ENCODE results near the gene MOB3B. TPM values are rescaled to one million over a fixed set of nuclear protein-coding genes. Genes with fewer than 3 reads are reported as not detected.

MOB3B gene
- total RNA-seq, 1 experiment from 2014 or later = 2.6 TPM

DNA sequence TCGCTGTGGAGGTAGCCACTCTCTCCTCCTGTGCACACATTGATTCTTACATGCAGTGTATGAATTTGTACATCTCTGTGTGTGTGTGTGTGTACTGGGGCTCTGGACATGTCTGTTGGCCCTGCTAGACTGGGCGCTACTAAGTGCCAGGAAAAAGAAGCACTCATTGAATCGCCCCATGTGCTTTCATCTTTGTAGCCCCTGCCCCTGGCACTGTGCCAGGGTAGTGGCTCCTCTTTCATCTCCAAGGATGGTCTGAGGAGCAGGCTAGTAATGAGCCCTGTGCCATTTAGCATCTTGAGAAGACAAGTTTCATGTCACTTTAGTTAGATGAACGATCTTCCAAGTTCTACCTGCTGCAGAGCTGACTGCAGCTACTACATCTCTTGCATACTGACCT lies 198.2 kb downstream of the MOB3B start:
- H4K20me1 ChIP-seq (ENCODE audit: low read length) = no peaks in the 10 kb centered on the region
- no peaks in the 10 kb centered on the region for H3K36me3 ChIP-seq (ENCODE audit: low read depth, low read length)
- H3K4me1 ChIP-seq (ENCODE audit: insufficient read depth, low read length) = 0 out of 2 replicates have a peak, but pooled peaks cover 4% of the 10 kb centered on the region
- no peak overlapping the region for H3K9ac ChIP-seq (ENCODE audit: low read length)
- H2AFZ ChIP-seq (ENCODE audit: low read length) = no peak overlapping the region
- no peak overlapping the region for H3K4me3 ChIP-seq (ENCODE audit: low read length)
- no peaks in the 10 kb centered on the region for H3K9me3 ChIP-seq (ENCODE audit: low read length)
- TF ChIP-seq EZH2 (IDR thresholded peaks at IDR 0.05; ENCODE audit: low read length, unreplicated experiment) (no peak), EZH2phosphoT487 (IDR thresholded peaks at IDR 0.05; ENCODE audit: borderline replicate concordance, low read length) (no peak)
- TF ChIP-seq, protein P1, sequence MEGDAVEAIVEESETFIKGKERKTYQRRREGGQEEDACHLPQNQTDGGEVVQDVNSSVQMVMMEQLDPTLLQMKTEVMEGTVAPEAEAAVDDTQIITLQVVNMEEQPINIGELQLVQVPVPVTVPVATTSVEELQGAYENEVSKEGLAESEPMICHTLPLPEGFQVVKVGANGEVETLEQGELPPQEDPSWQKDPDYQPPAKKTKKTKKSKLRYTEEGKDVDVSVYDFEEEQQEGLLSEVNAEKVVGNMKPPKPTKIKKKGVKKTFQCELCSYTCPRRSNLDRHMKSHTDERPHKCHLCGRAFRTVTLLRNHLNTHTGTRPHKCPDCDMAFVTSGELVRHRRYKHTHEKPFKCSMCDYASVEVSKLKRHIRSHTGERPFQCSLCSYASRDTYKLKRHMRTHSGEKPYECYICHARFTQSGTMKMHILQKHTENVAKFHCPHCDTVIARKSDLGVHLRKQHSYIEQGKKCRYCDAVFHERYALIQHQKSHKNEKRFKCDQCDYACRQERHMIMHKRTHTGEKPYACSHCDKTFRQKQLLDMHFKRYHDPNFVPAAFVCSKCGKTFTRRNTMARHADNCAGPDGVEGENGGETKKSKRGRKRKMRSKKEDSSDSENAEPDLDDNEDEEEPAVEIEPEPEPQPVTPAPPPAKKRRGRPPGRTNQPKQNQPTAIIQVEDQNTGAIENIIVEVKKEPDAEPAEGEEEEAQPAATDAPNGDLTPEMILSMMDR (conservative IDR thresholded peaks at IDR 0.05; ENCODE audit: low read depth, low read length) = no peak
- no peaks in the 10 kb centered on the region for H3K9me2 ChIP-seq (replicated peaks; ENCODE audit: low read length)
- POLR2A ChIA-PET (ENCODE audit: unreplicated experiment) = no interaction called here
- no peak overlapping the region for H3K4me2 ChIP-seq (ENCODE audit: low read length)
- CTCF ChIA-PET = no interaction called here
- no peak overlapping the region for H3K27ac ChIP-seq (ENCODE audit: low read length)
- no peaks in the 10 kb centered on the region for H3K27me3 ChIP-seq (ENCODE audit: low read length)
- H3K79me2 ChIP-seq (ENCODE audit: low read length) = no peaks in the 10 kb centered on the region
- intact Hi-C loops (cut with micrococcal nuclease) = loop anchor here (5.0 kb wide), 1 partner anchor 96 kb away; no protein-coding TSS in a partner anchor
- no TSS peak for BruUV-seq (replicated peaks)
- ATAC-seq = no peak
- DNase-seq = no peak
- no peaks in the 10 kb centered on the region for H3F3A ChIP-seq (ENCODE audit: low read length, unreplicated experiment)

DNA sequence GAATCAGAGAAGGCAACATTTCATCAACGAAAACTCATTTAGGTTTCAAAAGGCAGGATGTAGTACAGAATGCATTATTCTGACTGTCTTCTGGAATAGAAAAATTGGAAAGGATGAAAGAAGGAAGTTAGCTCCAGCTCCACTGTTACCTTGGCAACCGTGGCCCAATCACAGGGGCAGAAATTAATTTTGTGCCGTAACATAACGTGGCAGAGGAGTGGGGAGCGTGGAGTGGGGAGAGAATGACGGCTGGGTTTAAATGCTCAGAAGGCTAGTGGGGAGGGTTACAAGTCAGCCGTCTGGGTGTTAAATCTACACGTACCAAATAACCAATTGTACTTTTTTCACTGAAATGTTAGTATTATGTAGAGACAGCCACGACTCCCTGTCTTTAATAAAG lies 200.3 kb downstream of the MOB3B start:
- Histone ChIP-seq H3K27ac (ENCODE audit: low read length) (no peak overlapping the region), H3K4me2 (ENCODE audit: low read length) (no peak overlapping the region), H3K9ac (ENCODE audit: low read length) (no peak overlapping the region), H3K9me2 (replicated peaks; ENCODE audit: low read length) (no peaks in the 10 kb centered on the region), H3K4me3 (ENCODE audit: low read length) (no peak overlapping the region), H3K9me3 (ENCODE audit: low read length) (no peaks in the 10 kb centered on the region), H3K79me2 (ENCODE audit: low read length) (no peaks in the 10 kb centered on the region), H3K4me1 (ENCODE audit: insufficient read depth, low read length) (0 out of 2 replicates have a peak, but pooled peaks cover 4% of the 10 kb centered on the region), H3K27me3 (ENCODE audit: low read length) (no peaks in the 10 kb centered on the region), H4K20me1 (ENCODE audit: low read length) (no peaks in the 10 kb centered on the region), H3F3A (ENCODE audit: low read length, unreplicated experiment) (no peaks in the 10 kb centered on the region), H3K36me3 (ENCODE audit: low read depth, low read length) (no peaks in the 10 kb centered on the region), H2AFZ (ENCODE audit: low read length) (no peak overlapping the region)
- ChIA-PET POLR2A (ENCODE audit: unreplicated experiment) (no interaction called here), CTCF (no interaction called here)
- no TSS peak for BruUV-seq (replicated peaks)
- TF ChIP-seq EZH2 (IDR thresholded peaks at IDR 0.05; ENCODE audit: low read length, unreplicated experiment) = no peak
- TF ChIP-seq, protein P1 (conservative IDR thresholded peaks at IDR 0.05; ENCODE audit: low read depth, low read length) = no peak
- TF ChIP-seq EZH2phosphoT487 (IDR thresholded peaks at IDR 0.05; ENCODE audit: borderline replicate concordance, low read length) = no peak
- ATAC-seq (no peak), DNase-seq (no peak)
- intact Hi-C loops (cut with micrococcal nuclease) = no loop called here

DNA sequence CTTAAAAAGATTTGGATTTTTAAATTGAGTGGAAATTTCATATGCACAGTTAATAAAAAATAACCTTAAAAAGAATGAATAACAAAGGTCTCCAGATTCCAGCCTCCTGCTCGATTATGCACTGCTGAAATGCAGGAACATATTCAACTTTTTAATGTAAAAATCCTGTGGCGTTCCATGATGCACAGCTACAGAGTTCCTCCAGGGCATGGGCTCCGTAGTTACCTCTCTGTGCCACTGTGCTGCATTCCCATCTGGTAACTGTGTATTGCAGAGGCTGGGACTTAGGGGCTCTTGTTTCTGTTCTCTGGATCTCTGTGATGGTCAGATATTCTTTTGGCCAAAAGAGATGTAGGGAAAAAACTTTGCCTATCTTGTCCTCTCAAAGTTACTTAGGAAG lies 201.1 kb downstream of the MOB3B start:
- ATAC-seq = no peak
- H3K4me1 ChIP-seq (ENCODE audit: insufficient read depth, low read length) = 0 out of 2 replicates have a peak, but pooled peaks cover 3% of the 10 kb centered on the region
- H3K36me3 ChIP-seq (ENCODE audit: low read depth, low read length) = no peaks in the 10 kb centered on the region
- H3K9me2 ChIP-seq (replicated peaks; ENCODE audit: low read length) = no peaks in the 10 kb centered on the region
- POLR2A ChIA-PET (ENCODE audit: unreplicated experiment) = no interaction called here
- no peaks in the 10 kb centered on the region for H3K27me3 ChIP-seq (ENCODE audit: low read length)
- no peak overlapping the region for H3K27ac ChIP-seq (ENCODE audit: low read length)
- no peaks in the 10 kb centered on the region for H3K79me2 ChIP-seq (ENCODE audit: low read length)
- TF ChIP-seq, protein P1 (conservative IDR thresholded peaks at IDR 0.05; ENCODE audit: low read depth, low read length) = no peak
- TF ChIP-seq EZH2phosphoT487 (IDR thresholded peaks at IDR 0.05; ENCODE audit: borderline replicate concordance, low read length) = no peak
- TF ChIP-seq EZH2 (IDR thresholded peaks at IDR 0.05; ENCODE audit: low read length, unreplicated experiment) = no peak
- no peak overlapping the region for H3K4me2 ChIP-seq (ENCODE audit: low read length)
- H4K20me1 ChIP-seq (ENCODE audit: low read length) = no peaks in the 10 kb centered on the region
- intact Hi-C loops (cut with micrococcal nuclease) = no loop called here
- no peaks in the 10 kb centered on the region for H3F3A ChIP-seq (ENCODE audit: low read length, unreplicated experiment)
- no peak overlapping the region for H2AFZ ChIP-seq (ENCODE audit: low read length)
- no peaks in the 10 kb centered on the region for H3K9me3 ChIP-seq (ENCODE audit: low read length)
- CTCF ChIA-PET = no interaction called here
- no peak overlapping the region for H3K4me3 ChIP-seq (ENCODE audit: low read length)
- DNase-seq = no peak
- no TSS peak for BruUV-seq (replicated peaks)
- no peak overlapping the region for H3K9ac ChIP-seq (ENCODE audit: low read length)

All from PC-3 (cell line).